ENCODE measurements around the gene SCFD2. TPM values are rescaled to one million over a fixed set of nuclear protein-coding genes. Genes with fewer than 3 reads are reported as not detected.
"Not testable (repeated sequence)": the region's sequence is repeated elsewhere in the genome, so short reads cannot be mapped to it uniquely, and the experiment has no call there.

Gene SCFD2
- total RNA-seq, 1 experiment from 2014 or later = 8.1 TPM

GRCh38 chr4:53307210-53307609 lies 58.7 kb downstream of the SCFD2 start:
- BruUV-seq (replicated peaks) = no TSS peak
- H3K79me2 ChIP-seq (ENCODE audit: low read depth) = no peaks in the 10 kb centered on the region
- no peaks in the 10 kb centered on the region for H4K20me1 ChIP-seq (ENCODE audit: insufficient read depth)
- CTCF ChIA-PET = no interaction called here
- H3K9me2 ChIP-seq (ENCODE audit: insufficient read depth) = no peaks in the 10 kb centered on the region
- H3K4me1 ChIP-seq (replicated peaks; ENCODE audit: insufficient read depth) = no peaks in the 10 kb centered on the region
- DNase-seq = no peak
- POLR2A ChIA-PET (ENCODE audit: unreplicated experiment) = no interaction called here
- H3K4me2 ChIP-seq = no peak overlapping the region
- H3K36me3 ChIP-seq (ENCODE audit: low read depth) = no peaks in the 10 kb centered on the region
- no peak for TF ChIP-seq EZH2 (IDR thresholded peaks at IDR 0.05; ENCODE audit: low read depth)
- no peak overlapping the region for H2AFZ ChIP-seq
- H3K9me3 ChIP-seq (ENCODE audit: insufficient read depth, low read depth) = no peaks in the 10 kb centered on the region
- H3F3A ChIP-seq (ENCODE audit: insufficient read depth, low read depth) = no peaks in the 10 kb centered on the region
- H3K27me3 ChIP-seq (ENCODE audit: insufficient read depth, low read depth) = no peaks in the 10 kb centered on the region
- H3K27ac ChIP-seq = no peak overlapping the region
- intact Hi-C loops (cut with micrococcal nuclease; ENCODE audit: unreplicated experiment) = no loop called here
- H3K4me3 ChIP-seq = no peak overlapping the region

- no peak overlapping the region for H3K4me2 ChIP-seq
- no peaks in the 10 kb centered on the region for H3K27me3 ChIP-seq (ENCODE audit: insufficient read depth, low read depth)
- H3K9me3 ChIP-seq (ENCODE audit: insufficient read depth, low read depth) = no peaks in the 10 kb centered on the region
- ChIA-PET POLR2A (ENCODE audit: unreplicated experiment) (no interaction called here), CTCF (no interaction called here)
- no peaks in the 10 kb centered on the region for H3K36me3 ChIP-seq (ENCODE audit: low read depth)
- H3K9me2 ChIP-seq (ENCODE audit: insufficient read depth) = no peaks in the 10 kb centered on the region
- no peak for DNase-seq
- H4K20me1 ChIP-seq (ENCODE audit: insufficient read depth) = no peaks in the 10 kb centered on the region
- TF ChIP-seq EZH2 (IDR thresholded peaks at IDR 0.05; ENCODE audit: low read depth) (no peak), CTCF (conservative IDR thresholded peaks at IDR 0.05) (no peak)
- H3K4me3 ChIP-seq = no peak overlapping the region
- no peaks in the 10 kb centered on the region for H3F3A ChIP-seq (ENCODE audit: insufficient read depth, low read depth)
- H3K27ac ChIP-seq = no peak overlapping the region
- BruUV-seq (replicated peaks) = no TSS peak
- no peaks in the 10 kb centered on the region for H3K4me1 ChIP-seq (replicated peaks; ENCODE audit: insufficient read depth)
- no peaks in the 10 kb centered on the region for H3K79me2 ChIP-seq (ENCODE audit: low read depth)
- H2AFZ ChIP-seq = no peak overlapping the region
- intact Hi-C loops (cut with micrococcal nuclease; ENCODE audit: unreplicated experiment) = no loop called here
These were observed 59.1 kb downstream of the SCFD2 start for GRCh38 chr4:53306729-53307128.

GRCh38 chr4:53292209-53292608 lies 73.7 kb downstream of the SCFD2 start:
- H3F3A ChIP-seq (ENCODE audit: insufficient read depth, low read depth); intact Hi-C loops (cut with micrococcal nuclease; ENCODE audit: unreplicated experiment); H3K9me3 ChIP-seq (ENCODE audit: insufficient read depth, low read depth); H2AFZ ChIP-seq; H3K79me2 ChIP-seq (ENCODE audit: low read depth); DNase-seq; H3K4me1 ChIP-seq (replicated peaks; ENCODE audit: insufficient read depth); H3K9me2 ChIP-seq (ENCODE audit: insufficient read depth); H3K4me3 ChIP-seq; H3K27ac ChIP-seq; H4K20me1 ChIP-seq (ENCODE audit: insufficient read depth); H3K4me2 ChIP-seq; POLR2A ChIA-PET (ENCODE audit: unreplicated experiment); H3K36me3 ChIP-seq (ENCODE audit: low read depth); BruUV-seq (replicated peaks); CTCF ChIA-PET; H3K27me3 ChIP-seq (ENCODE audit: insufficient read depth, low read depth): not testable (repeated sequence)

- intact Hi-C loops (cut with micrococcal nuclease; ENCODE audit: unreplicated experiment) = no loop called here
- no peaks in the 10 kb centered on the region for H3K4me1 ChIP-seq (replicated peaks; ENCODE audit: insufficient read depth)
- H3K36me3 ChIP-seq (ENCODE audit: low read depth) = no peaks in the 10 kb centered on the region
- DNase-seq = no peak
- no peak overlapping the region for H3K27ac ChIP-seq
- no peak for TF ChIP-seq EZH2 (IDR thresholded peaks at IDR 0.05; ENCODE audit: low read depth)
- no peak for TF ChIP-seq CTCF (conservative IDR thresholded peaks at IDR 0.05)
- H2AFZ ChIP-seq = no peak overlapping the region
- no peak overlapping the region for H3K4me2 ChIP-seq
- no peaks in the 10 kb centered on the region for H3F3A ChIP-seq (ENCODE audit: insufficient read depth, low read depth)
- no TSS peak for BruUV-seq (replicated peaks)
- H3K27me3 ChIP-seq (ENCODE audit: insufficient read depth, low read depth) = no peaks in the 10 kb centered on the region
- no peaks in the 10 kb centered on the region; the same call in 1 of the 2 replicates for H4K20me1 ChIP-seq (ENCODE audit: insufficient read depth)
- ChIA-PET POLR2A (ENCODE audit: unreplicated experiment) (no interaction called here), CTCF (no interaction called here)
- no peaks in the 10 kb centered on the region for H3K9me3 ChIP-seq (ENCODE audit: insufficient read depth, low read depth)
- no peak overlapping the region for H3K4me3 ChIP-seq
- no peaks in the 10 kb centered on the region; the same call in 1 of the 2 replicates for H3K9me2 ChIP-seq (ENCODE audit: insufficient read depth)
- H3K79me2 ChIP-seq (ENCODE audit: low read depth) = no peaks in the 10 kb centered on the region
These were observed 84.4 kb downstream of the SCFD2 start for GRCh38 chr4:53281438-53281837.

All from PC-9 (cell line).